Gastroesophageal sphincter (tissue), 4 donors: ENCODE measurements around the gene ABCB6. TPM values are rescaled to one million over a fixed set of nuclear protein-coding genes. Genes with fewer than 3 reads are reported as not detected.
A peak's percentile ranks its signal among the peaks of the same experiment; 100 is the strongest.

Experiments
- ATAC-seq: fragments of 150-250 bp; one replicate; pipeline ENCODE4 v1.9.1; 2016; ENCODE audit warnings: mild to moderate bottlenecking, moderate library complexity
- H3K27ac ChIP-seq, 4 donors: fragments of 200-600 bp; sonication (generic) in 3 of 4; 1 replicate in 3 of 4; 2 replicates in 1 of 4; pipeline ENCODE4 v1.5.1; 2016 to 2019
- H3K27me3 ChIP-seq: fragments of 200-600 bp; sonication (generic); one replicate; pipeline ENCODE4 v1.5.1; 2019
- H3K36me3 ChIP-seq, 2 donors: fragments of 200-600 bp; sonication (generic); one replicate each; pipeline ENCODE4 v1.5.1; 2019; ENCODE audit warnings: control low read depth in 1 of 2
- H3K4me1 ChIP-seq, 3 donors: fragments of 200-600 bp; sonication (generic); 1 replicate in 2 of 3; 2 replicates in 1 of 3; pipeline ENCODE4 v1.5.1; 2016 to 2019; ENCODE audit warnings: control low read depth in 2 of 3
- H3K4me3 ChIP-seq, 2 donors: fragments of 200-600 bp; sonication (generic); one replicate each; pipeline ENCODE4 v1.5.1; 2019; ENCODE audit warnings: mild to moderate bottlenecking in 1 of 2, moderate library complexity in 1 of 2
- H3K9me3 ChIP-seq, 3 donors: fragments of 200-600 bp; sonication (generic); one replicate each; pipeline ENCODE4 v1.5.1; 2017 to 2019; ENCODE audit warnings: control low read depth in 2 of 3
- CTCF ChIP-seq, 4 experiments: fragments of 200-600 bp in 2 of 4; fragments of 450-650 bp in 2 of 4; sonication (generic) in 1 of 4; IDR thresholded peaks; one replicate each; pipeline ENCODE4 v1.5.1; 2017 to 2019; ENCODE audit warnings: antibody characterized with exemption in 4 of 4, mild to moderate bottlenecking in 2 of 4, moderate library complexity in 2 of 4
- EP300 ChIP-seq: sonication (generic); formaldehyde crosslinking; IDR thresholded peaks from one replicate; pipeline ENCODE4 v1.6.1; 2017; ENCODE audit warnings: antibody characterized with exemption, mild to moderate bottlenecking
- POLR2A ChIP-seq, 2 donors: fragments of 450-650 bp; IDR thresholded peaks; one replicate each; pipeline ENCODE4 v1.6.1; 2017; ENCODE audit warnings: antibody characterized with exemption in 2 of 2, mild to moderate bottlenecking in 2 of 2, moderate library complexity in 1 of 2
- POLR2AphosphoS5 ChIP-seq: sonication (generic); formaldehyde crosslinking; IDR thresholded peaks from one replicate; pipeline ENCODE4 v1.6.1; 2017; ENCODE audit warnings: antibody characterized with exemption
- WGBS, 2 donors: methylation state at CpG; one replicate each; pipeline ENCODE4 v1.1.5; 2018; ENCODE audit warnings: low coverage in 1 of 2; 5-methylcytosine and 5-hydroxymethylcytosine counted together
- total RNA-seq, 4 donors: library from RNA; depleted of rRNA; stranded (reverse); fragments of >200 nt; gene quantifications; one replicate each; pipeline ENCODE4 v1.1.0, GENCODE V29; 2016

Gene ABCB6
- total RNA-seq, result 10 to 100 TPM; 11.4 to 19.6 (median 16.8) TPM

GRCh38 chr2:219218732-219219701 is at the start of gene ABCB6:
Gene ABCB6 (minus strand): TSS chr2:219218958. CDS start chr2:219218673, 285 bp downstream.
- WGBS, 2 donors, result 0% methylated on average over 8 of the region's 71 CpGs; no CpG with 5 or more reads in 1 of the 2 donors
- H3K36me3 ChIP-seq, result peaks cover 0 to 68% of the 10 kb centered on the region in 2 donors
- no peak for TF ChIP-seq EP300
- peak; percentile 90 for TF ChIP-seq POLR2AphosphoS5
- peak; percentile 27 to 45 for TF ChIP-seq POLR2A (IDR thresholded peaks at IDR 0.05)
- peak in 2 of 4 experiments; percentile 19 to 22 for TF ChIP-seq CTCF (IDR thresholded peaks at IDR 0.05)

GRCh38 chr2:219268294-219268693 is 49.5 kb upstream of the ABCB6 start:
- Histone ChIP-seq H3K4me3 (no peak overlapping the region), H3K9me3 (no peaks in the 10 kb centered on the region), H3K36me3 (no peaks in the 10 kb centered on the region), H3K27ac (no peak overlapping the region), H3K4me1 (no peaks in the 10 kb centered on the region), H3K27me3 (no peaks in the 10 kb centered on the region)
- WGBS, 2 donors, result 75% methylated on average over 2 of the region's 2 CpGs; no CpG with 5 or more reads in 1 of the 2 donors
- no peak for ATAC-seq
- no peak for TF ChIP-seq CTCF (IDR thresholded peaks at IDR 0.05)
- TF ChIP-seq POLR2AphosphoS5, result no peak
- TF ChIP-seq POLR2A (IDR thresholded peaks at IDR 0.05), result no peak
- TF ChIP-seq EP300, result no peak

More at GRCh38 chr2:219218732-219219701, at the start of gene ABCB6:
- Histone ChIP-seq H3K27ac (peak within 1 kb of the TSS; percentile 72 to 98 (median 96)), H3K27me3 (no peaks in the 10 kb centered on the region), H3K4me3 (peak within 1 kb of the TSS; percentile 28 to 69), H3K4me1 (peaks cover 3 to 51% (median 21%) of the 10 kb centered on the region in 3 donors), H3K9me3 (no peaks in the 10 kb centered on the region)
- peak; percentile 90 for ATAC-seq

- Histone ChIP-seq H3K36me3 (no peaks in the 10 kb centered on the region), H3K27ac (no peak overlapping the region), H3K27me3 (peaks cover 12% of the 10 kb centered on the region), H3K4me3 (no peak overlapping the region), H3K9me3 (no peaks in the 10 kb centered on the region), H3K4me1 (no peaks in the 10 kb centered on the region)
- WGBS, 2 donors, result 80% methylated on average over 1 of the region's 1 CpG; no CpG with 5 or more reads in 1 of the 2 donors
- no peak for ATAC-seq
- no peak for TF ChIP-seq CTCF (IDR thresholded peaks at IDR 0.05)
- no peak for TF ChIP-seq EP300
- TF ChIP-seq POLR2AphosphoS5, result no peak
- no peak for TF ChIP-seq POLR2A (IDR thresholded peaks at IDR 0.05)
Observed at GRCh38 chr2:219266886-219267285, 48.1 kb upstream of the ABCB6 start.

GRCh38 chr2:219266232-219266631 is 47.5 kb upstream of the ABCB6 start:
- TF ChIP-seq EP300 (no peak), POLR2A (IDR thresholded peaks at IDR 0.05) (no peak), POLR2AphosphoS5 (no peak), CTCF (IDR thresholded peaks at IDR 0.05) (no peak)
- H3K4me1 ChIP-seq, result no peaks in the 10 kb centered on the region
- H3K27ac ChIP-seq, result no peak overlapping the region
- no peak overlapping the region for H3K4me3 ChIP-seq
- no peak for ATAC-seq
- H3K27me3 ChIP-seq, result peaks cover 16% of the 10 kb centered on the region
- H3K9me3 ChIP-seq, result no peaks in the 10 kb centered on the region
- no peaks in the 10 kb centered on the region for H3K36me3 ChIP-seq
- 14% methylated on average over 1 of the region's 5 CpGs; no CpG with 5 or more reads in 1 of the 2 donors for WGBS, 2 donors
